ENCODE measurements around the gene FOCAD.

Gene FOCAD

GRCh38 chr9:20651939-20652338 lies 32.1 kb upstream of the FOCAD start:
- ATAC-seq: no peak
- TF ChIP-seq ESRRG (CRISPR knock-in tag; IDR thresholded peaks at IDR 0.05) (no peak), GLIS3 (CRISPR knock-in tag; IDR thresholded peaks at IDR 0.05) (no peak), TCF4 (CRISPR knock-in tag; IDR thresholded peaks at IDR 0.05; ENCODE audit: borderline replicate concordance) (no peak), OSR1 (CRISPR knock-in tag; IDR thresholded peaks at IDR 0.05) (no peak)
- TF ChIP-seq, protein P1, sequence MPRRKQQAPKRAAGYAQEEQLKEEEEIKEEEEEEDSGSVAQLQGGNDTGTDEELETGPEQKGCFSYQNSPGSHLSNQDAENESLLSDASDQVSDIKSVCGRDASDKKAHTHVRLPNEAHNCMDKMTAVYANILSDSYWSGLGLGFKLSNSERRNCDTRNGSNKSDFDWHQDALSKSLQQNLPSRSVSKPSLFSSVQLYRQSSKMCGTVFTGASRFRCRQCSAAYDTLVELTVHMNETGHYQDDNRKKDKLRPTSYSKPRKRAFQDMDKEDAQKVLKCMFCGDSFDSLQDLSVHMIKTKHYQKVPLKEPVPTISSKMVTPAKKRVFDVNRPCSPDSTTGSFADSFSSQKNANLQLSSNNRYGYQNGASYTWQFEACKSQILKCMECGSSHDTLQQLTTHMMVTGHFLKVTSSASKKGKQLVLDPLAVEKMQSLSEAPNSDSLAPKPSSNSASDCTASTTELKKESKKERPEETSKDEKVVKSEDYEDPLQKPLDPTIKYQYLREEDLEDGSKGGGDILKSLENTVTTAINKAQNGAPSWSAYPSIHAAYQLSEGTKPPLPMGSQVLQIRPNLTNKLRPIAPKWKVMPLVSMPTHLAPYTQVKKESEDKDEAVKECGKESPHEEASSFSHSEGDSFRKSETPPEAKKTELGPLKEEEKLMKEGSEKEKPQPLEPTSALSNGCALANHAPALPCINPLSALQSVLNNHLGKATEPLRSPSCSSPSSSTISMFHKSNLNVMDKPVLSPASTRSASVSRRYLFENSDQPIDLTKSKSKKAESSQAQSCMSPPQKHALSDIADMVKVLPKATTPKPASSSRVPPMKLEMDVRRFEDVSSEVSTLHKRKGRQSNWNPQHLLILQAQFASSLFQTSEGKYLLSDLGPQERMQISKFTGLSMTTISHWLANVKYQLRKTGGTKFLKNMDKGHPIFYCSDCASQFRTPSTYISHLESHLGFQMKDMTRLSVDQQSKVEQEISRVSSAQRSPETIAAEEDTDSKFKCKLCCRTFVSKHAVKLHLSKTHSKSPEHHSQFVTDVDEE (CRISPR knock-in tag; IDR thresholded peaks at IDR 0.05): no peak

DNA sequence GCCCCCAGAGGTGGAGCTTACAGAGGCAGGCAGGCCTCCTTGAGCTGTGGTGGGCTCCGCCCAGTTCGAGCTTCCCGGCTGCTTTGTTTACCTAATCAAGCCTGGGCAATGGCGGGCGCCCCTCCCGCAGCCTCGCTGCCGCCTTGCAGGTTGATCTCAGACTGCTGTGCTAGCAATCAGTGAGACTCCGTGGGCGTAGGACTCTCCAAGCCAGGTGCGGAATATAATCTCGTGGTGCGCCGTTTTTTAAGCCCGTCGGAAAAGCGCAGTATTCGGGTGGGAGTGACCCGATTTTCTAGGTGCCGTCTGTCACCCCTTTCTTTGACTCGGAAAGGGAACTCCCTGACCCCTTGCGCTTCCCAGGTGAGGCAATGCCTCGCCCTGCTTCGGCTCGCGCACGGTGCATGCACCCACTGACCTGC lies 25.8 kb upstream of the FOCAD start:
- ATAC-seq: peak; percentile 45; the same call in 2 of the 3 replicates

DNA sequence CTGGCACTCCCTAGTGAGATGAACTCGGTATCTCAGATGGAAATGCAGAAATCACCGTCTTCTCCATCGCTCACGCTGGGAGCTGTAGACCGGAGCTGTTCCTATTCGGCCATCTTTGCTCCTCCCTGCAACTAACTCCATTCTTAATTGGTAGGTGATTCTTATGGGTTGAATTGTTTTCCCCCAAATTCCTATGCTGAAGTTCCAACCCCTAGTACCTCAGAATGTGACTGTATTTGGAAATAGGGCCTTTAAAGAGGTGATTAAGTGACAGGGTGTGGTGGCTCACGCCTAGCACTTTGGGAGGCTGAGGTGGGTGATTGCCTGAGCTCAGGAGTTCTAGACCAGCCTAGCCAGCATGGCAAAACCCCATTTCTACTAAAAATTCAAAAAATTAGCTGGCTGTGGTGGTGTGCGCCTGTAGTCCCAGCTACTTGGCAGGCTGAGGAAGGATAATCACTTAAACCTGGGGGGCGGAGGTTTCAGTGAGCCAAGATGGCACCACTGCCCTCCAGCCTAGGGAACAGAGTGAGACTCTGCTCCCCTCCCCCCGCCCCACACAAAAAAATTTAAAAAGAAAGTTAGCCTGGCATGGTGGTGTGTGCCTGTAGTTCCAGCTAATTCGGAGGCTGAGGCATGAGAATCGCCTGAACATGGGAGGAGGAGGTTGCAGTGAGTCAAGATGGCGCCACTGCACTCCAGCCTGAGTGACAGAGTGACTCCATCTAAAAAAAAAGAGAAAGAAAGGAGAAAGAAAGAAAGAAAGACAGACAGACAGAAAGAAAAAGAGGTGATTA lies 25.2 kb upstream of the FOCAD start:
- TF ChIP-seq CSDC2 (CRISPR knock-in tag; IDR thresholded peaks at IDR 0.05) (no peak), PPARA (CRISPR knock-in tag; IDR thresholded peaks at IDR 0.05; ENCODE audit: borderline replicate concordance) (no peak), PATZ1 (CRISPR knock-in tag; IDR thresholded peaks at IDR 0.05; ENCODE audit: borderline replicate concordance) (no peak), ZFP30 (CRISPR knock-in tag; IDR thresholded peaks at IDR 0.05) (no peak), TOX (CRISPR knock-in tag; IDR thresholded peaks at IDR 0.05; ENCODE audit: borderline replicate concordance) (no peak), CREB5 (CRISPR knock-in tag; IDR thresholded peaks at IDR 0.05; ENCODE audit: low read depth) (no peak), SNAI2 (CRISPR knock-in tag; IDR thresholded peaks at IDR 0.05) (no peak), ZNF565 (CRISPR knock-in tag; conservative IDR thresholded peaks at IDR 0.05; ENCODE audit: low read depth) (no peak)
- TF ChIP-seq, protein P2, sequence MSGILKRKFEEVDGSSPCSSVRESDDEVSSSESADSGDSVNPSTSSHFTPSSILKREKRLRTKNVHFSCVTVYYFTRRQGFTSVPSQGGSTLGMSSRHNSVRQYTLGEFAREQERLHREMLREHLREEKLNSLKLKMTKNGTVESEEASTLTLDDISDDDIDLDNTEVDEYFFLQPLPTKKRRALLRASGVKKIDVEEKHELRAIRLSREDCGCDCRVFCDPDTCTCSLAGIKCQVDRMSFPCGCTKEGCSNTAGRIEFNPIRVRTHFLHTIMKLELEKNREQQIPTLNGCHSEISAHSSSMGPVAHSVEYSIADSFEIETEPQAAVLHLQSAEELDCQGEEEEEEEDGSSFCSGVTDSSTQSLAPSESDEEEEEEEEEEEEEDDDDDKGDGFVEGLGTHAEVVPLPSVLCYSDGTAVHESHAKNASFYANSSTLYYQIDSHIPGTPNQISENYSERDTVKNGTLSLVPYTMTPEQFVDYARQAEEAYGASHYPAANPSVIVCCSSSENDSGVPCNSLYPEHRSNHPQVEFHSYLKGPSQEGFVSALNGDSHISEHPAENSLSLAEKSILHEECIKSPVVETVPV (CRISPR knock-in tag; IDR thresholded peaks at IDR 0.05): no peak
- ATAC-seq: peak; percentile 74

- ATAC-seq: no peak
- TF ChIP-seq ESRRG (CRISPR knock-in tag; IDR thresholded peaks at IDR 0.05) (no peak), ZC3H10 (CRISPR knock-in tag; IDR thresholded peaks at IDR 0.05) (no peak), ZFP30 (CRISPR knock-in tag; IDR thresholded peaks at IDR 0.05) (no peak), ZNF70 (CRISPR knock-in tag; IDR thresholded peaks at IDR 0.05) (no peak), ZNF8 (CRISPR knock-in tag; IDR thresholded peaks at IDR 0.05) (no peak)
These were observed 24.5 kb upstream of the FOCAD start for GRCh38 chr9:20659474-20659967.

GRCh38 chr9:20662156-20662555 lies 21.9 kb upstream of the FOCAD start:
- no peak for ATAC-seq
- TF ChIP-seq ZFP30 (CRISPR knock-in tag; IDR thresholded peaks at IDR 0.05) (no peak), ZNF565 (CRISPR knock-in tag; conservative IDR thresholded peaks at IDR 0.05; ENCODE audit: low read depth) (no peak), PATZ1 (CRISPR knock-in tag; IDR thresholded peaks at IDR 0.05; ENCODE audit: borderline replicate concordance) (no peak), GLIS3 (CRISPR knock-in tag; IDR thresholded peaks at IDR 0.05) (no peak), ZFP3 (CRISPR knock-in tag; IDR thresholded peaks at IDR 0.05) (no peak), BACH2 (CRISPR knock-in tag; IDR thresholded peaks at IDR 0.05; ENCODE audit: borderline replicate concordance) (no peak), PPARA (CRISPR knock-in tag; IDR thresholded peaks at IDR 0.05; ENCODE audit: borderline replicate concordance) (no peak), RARB (CRISPR knock-in tag; IDR thresholded peaks at IDR 0.05) (no peak), CREB5 (CRISPR knock-in tag; IDR thresholded peaks at IDR 0.05; ENCODE audit: low read depth) (no peak), TOX (CRISPR knock-in tag; IDR thresholded peaks at IDR 0.05; ENCODE audit: borderline replicate concordance) (no peak), OSR1 (CRISPR knock-in tag; IDR thresholded peaks at IDR 0.05) (no peak)
- TF ChIP-seq, protein P3, sequence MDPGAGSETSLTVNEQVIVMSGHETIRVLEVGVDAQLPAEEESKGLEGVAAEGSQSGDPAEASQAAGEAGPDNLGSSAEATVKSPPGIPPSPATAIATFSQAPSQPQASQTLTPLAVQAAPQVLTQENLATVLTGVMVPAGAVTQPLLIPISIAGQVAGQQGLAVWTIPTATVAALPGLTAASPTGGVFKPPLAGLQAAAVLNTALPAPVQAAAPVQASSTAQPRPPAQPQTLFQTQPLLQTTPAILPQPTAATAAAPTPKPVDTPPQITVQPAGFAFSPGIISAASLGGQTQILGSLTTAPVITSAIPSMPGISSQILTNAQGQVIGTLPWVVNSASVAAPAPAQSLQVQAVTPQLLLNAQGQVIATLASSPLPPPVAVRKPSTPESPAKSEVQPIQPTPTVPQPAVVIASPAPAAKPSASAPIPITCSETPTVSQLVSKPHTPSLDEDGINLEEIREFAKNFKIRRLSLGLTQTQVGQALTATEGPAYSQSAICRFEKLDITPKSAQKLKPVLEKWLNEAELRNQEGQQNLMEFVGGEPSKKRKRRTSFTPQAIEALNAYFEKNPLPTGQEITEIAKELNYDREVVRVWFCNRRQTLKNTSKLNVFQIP (CRISPR knock-in tag; IDR thresholded peaks at IDR 0.05; ENCODE audit: borderline replicate concordance, low read depth): no peak

Measured in SK-N-SH treated with all-trans-retinoic acid at 6 μM for 48 hours (cell line).